ENCODE measurements around the gene ANAPC15.

ANAPC15 gene

GRCh38 chr11:72123117-72123653 is 10.7 kb upstream of the ANAPC15 start:
- no peak for DNase-seq

DNA sequence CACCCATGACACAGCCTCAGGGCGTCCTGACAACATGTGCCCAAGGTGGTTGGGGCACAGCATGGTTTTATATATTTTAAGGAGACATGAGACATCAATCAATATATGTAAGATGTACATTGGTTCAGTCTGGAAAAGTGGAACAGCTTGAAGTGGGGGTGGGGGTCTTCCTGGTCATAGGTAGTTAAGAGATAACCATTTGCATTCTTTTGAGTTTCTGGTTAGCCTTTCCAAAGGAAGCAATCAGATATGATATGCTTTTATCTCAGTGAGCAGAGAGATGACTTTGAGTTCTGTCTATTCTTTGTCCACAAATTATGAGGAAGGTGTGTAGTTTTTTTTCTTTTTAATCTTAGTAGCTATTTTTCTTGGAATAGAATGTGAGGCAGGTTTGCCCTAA is 10.1 kb upstream of the ANAPC15 start:
- DNase-seq = no peak

GRCh38 chr11:72120930-72121329 is 8.4 kb upstream of the ANAPC15 start:
- DNase-seq = no peak

GRCh38 chr11:72119198-72119597 is 6.7 kb upstream of the ANAPC15 start:
- no peak for DNase-seq

- DNase-seq = no peak
Measured at GRCh38 chr11:72116019-72116755, 3.7 kb upstream of the ANAPC15 start.

DNA sequence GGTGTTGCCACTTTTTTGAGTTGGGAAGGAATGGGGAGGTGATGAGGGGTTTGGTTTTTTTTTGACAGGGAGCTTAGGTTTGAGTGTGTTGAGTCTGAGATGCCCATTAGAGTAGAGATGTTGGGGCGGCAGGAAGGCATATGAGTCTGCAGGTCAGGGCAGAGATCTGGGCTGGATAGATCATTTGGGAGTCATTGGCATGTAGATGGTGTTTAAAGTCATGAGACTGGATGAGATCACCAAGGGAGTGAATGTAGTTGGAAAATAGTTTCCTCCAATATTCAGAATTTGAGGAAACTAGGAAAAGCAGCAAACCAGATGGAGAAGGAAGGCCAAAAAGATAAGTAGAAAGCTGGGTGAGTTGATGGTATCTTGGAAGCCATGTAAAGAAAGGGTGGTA is 2.1 kb upstream of the ANAPC15 start:
- DNase-seq = no peak

DNA sequence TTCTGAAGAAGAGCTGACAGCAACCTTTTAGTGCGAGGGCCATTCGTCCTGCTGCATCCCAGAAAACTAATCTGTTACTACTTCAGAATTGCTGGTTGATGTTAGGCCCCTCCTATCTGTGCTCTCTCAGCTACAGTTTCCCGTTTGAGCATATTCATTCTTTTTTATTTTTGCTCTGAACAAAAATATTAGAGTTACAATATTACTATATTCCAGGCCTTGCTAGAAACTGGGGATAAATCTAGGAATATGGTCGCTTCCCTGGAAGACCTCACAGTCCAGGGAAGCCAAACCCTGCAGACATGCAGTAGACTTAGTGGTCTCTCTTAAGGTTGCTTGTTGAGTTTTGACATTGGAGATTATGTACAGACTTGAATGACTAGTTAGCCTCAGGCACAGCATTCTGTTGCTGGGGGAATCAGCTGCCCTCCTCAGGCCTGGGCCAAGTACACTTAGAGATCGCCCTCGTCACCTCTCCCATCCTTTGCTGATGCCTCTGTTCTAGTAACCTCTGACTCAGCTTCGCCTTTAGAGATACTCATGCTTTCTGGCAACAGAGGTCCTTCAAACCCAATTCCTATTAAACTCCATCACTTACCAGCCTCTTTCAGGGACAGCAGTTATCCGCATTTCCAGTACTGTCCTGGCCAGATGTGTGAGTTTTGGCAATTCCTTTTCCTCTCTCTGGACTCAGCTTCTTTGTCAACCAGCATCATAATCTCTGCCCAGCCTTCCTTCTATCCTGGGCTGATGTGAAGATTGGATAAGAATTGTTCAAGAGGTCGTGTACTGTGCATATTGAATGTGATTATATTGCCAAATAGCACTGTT is 698 bp upstream of the ANAPC15 start:
- no peak for DNase-seq

GRCh38 chr11:72111300-72112142 is 974 bp downstream of the ANAPC15 start:
- peak; percentile 60 for DNase-seq

DNA sequence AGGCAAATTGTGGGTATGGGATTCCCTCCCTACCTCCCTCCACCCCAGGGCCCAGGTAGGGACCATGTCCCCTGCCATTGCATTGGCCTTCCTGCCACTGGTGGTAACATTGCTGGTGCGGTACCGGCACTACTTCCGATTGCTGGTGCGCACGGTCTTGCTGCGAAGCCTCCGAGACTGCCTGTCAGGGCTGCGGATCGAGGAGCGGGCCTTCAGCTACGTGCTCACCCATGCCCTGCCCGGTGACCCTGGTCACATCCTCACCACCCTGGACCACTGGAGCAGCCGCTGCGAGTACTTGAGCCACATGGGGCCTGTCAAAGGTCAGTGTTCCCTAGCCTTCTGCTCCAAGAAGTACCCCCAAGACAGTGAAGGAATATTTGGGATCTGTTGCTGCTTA is 6.6 kb downstream of the ANAPC15 start, which contains the start of gene TOMT:
Gene TOMT (plus strand): TSS at position 37 of the 400 bp plus-strand sequence. CDS start 28 bp downstream, at position 65.
- DNase-seq = no peak

DNA sequence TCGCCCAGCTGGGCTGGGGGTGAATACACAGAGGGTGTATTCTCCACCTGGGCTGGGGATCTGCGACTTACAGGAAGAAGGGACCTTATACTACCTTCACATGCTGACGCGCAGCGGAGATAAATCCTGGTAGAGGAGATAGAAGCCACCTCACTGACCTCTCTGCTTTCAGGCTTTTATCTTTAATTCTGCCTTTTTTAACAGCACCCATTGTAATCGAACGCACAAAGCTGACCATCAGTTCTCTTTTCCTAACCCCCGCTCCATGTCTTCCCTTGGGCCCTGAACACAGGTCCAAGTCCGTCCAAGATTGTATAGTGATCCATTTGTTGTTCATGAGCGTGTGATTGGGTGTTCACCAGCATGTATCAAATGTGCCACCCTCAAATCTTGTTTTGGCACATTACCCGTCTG is 8.7 kb downstream of the ANAPC15 start:
- no peak for DNase-seq

GRCh38 chr11:72102946-72103753 is 9.3 kb downstream of the ANAPC15 start, which contains the start of gene LAMTOR1:
Gene LAMTOR1 (minus strand): TSS chr11:72103297. CDS start chr11:72103224, 73 bp downstream.
- DNase-seq = peak; percentile 97

DNA sequence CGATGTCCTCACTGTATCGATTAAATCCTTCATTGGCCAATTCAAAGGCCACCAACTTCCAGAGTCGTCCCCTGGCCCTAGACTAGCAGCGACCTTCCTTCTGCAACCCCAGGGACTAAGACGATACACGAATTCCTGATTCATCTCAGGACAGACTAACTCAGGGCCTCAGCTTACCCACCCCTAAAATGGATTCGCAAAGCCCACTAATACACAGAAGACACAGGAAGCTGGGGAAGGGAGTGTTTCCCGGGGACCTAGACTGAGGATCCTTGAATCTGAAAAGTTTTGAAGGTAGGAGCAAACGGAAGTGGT is 9.9 kb downstream of the ANAPC15 start:
- DNase-seq = no peak

DNA sequence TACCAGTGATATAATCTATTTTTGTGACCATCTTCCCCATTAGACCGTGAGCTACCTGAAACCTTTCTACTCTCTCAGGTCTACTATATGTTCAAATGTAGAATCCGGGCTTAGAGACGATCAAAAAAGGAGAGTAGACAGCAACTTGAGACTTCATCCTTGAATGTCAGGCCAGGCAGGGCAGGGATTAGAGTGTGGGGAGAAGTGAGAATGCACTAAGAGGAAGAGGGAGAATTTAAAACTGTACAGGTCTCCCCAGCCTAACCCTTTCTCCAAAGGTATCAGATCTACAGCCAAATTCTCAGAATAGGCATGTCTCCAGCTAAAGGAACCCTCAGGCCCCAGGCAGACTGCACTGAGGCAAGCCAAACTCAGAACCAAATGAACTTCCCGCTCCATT is 10.3 kb downstream of the ANAPC15 start:
- DNase-seq = no peak

DNA sequence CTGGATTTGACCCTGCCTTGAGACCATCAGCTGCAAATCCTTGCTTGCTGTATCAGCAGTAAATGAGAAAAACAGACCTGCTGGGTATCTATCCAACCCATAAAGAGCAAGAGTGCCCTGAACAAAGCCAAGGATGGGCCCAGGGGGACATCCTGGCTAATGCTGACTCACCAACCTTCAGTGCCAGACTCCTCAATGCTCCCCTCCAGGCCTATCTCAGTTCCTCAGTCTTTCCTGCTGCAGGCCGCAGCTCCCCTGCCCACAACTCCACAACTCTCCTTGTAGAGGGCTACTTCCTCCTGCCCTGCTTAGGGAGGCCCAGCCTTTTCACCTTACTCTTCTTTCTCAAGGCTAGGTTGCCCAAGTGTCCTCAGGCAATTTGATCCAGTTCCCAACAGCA is 12.0 kb downstream of the ANAPC15 start:
- no peak for DNase-seq

DNA sequence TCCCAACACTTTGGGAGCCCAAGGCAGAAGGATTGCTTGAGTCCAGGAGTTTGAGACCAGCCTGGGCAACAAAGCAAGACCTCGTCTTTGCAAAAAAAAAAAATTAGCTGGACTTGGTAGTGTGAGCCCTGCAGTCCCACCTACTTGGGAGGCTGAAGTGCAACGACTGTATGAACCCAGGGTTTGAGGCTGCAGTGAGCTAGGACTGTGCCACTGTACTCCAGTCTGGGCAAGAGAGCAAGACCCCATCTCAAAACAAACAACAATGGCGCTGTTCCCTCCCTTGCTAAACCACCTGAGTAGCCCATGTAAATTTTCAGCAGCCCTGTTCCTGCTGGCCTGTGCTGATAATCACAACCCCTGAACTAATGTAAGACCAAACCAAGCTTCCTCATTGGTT is 12.5 kb downstream of the ANAPC15 start:
- DNase-seq = no peak

DNA sequence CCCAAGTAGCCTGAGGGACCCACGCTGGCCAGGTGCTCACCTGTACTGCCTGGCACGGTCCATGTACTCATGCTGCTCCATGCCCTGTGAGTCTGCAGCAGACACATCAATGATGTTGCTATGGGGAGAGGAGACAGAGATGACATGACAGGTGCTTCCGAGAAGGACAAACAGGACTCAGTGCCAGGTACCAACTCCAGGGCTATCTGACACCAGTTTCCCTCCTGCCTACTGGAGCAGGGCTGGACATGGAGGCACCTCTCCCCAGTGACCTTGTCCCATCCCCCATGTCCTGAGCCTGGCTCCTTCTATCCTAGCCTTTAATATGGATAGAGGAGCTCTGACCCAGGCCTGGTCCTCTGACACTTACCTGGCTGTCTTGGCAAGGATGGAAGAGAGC is 13.8 kb downstream of the ANAPC15 start:
- no peak for DNase-seq

DNA sequence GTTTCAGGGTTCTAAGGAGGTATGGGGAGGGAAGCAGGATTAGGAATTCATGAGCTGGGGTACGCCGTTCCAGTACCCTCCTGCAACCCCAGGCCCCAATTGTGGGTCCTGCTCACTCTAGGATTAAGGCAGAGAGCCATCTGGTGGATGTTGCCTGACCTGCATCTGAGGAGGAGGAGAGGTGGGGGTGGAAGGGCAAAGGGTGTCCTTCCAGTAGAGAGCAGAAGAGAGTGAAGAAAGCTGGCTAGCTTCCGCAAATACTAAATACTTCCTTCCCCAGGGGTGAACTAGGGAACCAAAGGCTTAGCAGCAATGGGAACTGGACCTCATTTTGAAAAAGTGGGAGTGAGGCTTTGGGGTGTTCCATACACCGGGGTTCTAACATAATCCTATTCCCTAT is 21.2 kb downstream of the ANAPC15 start:
- peak; percentile 67 for DNase-seq

GRCh38 chr11:72088076-72088808 is 24.3 kb downstream of the ANAPC15 start:
- no peak for DNase-seq

GRCh38 chr11:72085621-72086351 is 26.7 kb downstream of the ANAPC15 start:
- DNase-seq = no peak

DNA sequence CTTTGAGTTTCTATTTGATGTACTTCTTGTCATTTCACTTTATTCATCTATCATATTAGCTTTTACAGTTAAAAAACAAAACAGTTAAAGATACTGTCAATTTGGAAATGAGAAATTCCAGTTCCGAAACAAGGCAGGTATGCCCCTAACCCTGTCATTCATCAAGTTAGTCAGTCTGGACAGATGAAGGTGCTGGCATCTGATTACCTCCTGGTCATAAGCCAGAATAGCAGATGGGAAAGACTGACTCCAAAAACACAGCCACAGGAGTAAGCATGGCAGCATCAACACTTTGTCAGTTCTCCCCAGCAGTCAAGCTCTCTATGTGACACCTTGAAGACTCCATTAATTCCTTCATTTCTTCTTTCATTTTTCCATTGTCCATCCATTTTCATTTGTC is 27.5 kb downstream of the ANAPC15 start:
- DNase-seq = no peak

DNA sequence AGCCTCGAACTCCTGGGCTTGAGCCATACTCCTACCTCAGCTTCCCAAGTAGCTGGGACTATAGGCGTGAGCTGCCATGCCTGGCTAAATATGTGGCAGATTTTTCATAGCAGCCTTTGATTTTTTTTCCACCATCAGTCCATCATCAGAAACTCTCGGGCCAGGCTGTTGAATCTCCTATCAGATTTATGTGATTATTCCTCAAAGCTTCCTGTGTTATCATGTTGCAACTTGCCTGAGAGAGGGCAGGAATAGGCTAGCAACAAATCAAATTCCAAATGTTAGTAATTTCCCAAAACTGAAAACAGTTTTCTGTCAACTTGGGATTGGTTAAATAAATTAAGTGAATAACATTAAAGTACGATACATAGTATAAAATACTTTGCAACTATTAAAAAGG is 28.4 kb downstream of the ANAPC15 start:
- DNase-seq = no peak

Data from activated CD8-positive, alpha-beta memory T cell treated with anti-CD3 and anti-CD28 coated beads, Interleukin-2, amount 50 U/mL, for 48 hours (primary cell).